Smooth muscle cell (in vitro differentiated cells): ENCODE data around the gene DPM2. TPM values are rescaled to one million over a fixed set of nuclear protein-coding genes. Genes with fewer than 3 reads are reported as not detected.

Source experiments
- DNase-seq: peaks from one replicate; lab custom pipeline; 2025; ENCODE audit not compliant: unreplicated experiment; lab: John Stamatoyannopoulos, UW
- H2AFZ ChIP-seq: fragments of 200-600 bp; sonication (generic); 2 replicates; pipeline ENCODE4 v1.6.0; 2016; ENCODE audit warnings: antibody characterized with exemption, low read depth, mild to moderate bottlenecking
- H3F3A ChIP-seq: fragments of 200-600 bp; sonication (generic); 2 replicates; pipeline ENCODE4 v1.6.0; 2017; ENCODE audit warnings: antibody characterized with exemption, low read depth
- H3K27ac ChIP-seq: fragments of 200-600 bp; sonication (generic); 2 replicates; pipeline ENCODE4 v1.5.1; 2016; ENCODE audit warnings: low read depth, mild to moderate bottlenecking
- H3K27me3 ChIP-seq: fragments of 200-600 bp; sonication (generic); 2 replicates; pipeline ENCODE4 v1.6.1; 2016; ENCODE audit warnings: low read depth, mild to moderate bottlenecking
- H3K36me3 ChIP-seq: fragments of 200-600 bp; sonication (generic); 2 replicates; pipeline ENCODE4 v1.5.1; 2016; ENCODE audit warnings: low read depth
- H3K4me1 ChIP-seq: fragments of 200-600 bp; sonication (generic); 2 replicates; pipeline ENCODE4 v1.5.1; 2016; ENCODE audit warnings: low read depth
- H3K4me2 ChIP-seq: fragments of 200-600 bp; sonication (generic); 2 replicates; pipeline ENCODE4 v1.6.0; 2016; ENCODE audit warnings: mild to moderate bottlenecking
- H3K4me3 ChIP-seq: fragments of 200-600 bp; sonication (generic); 2 replicates; pipeline ENCODE4 v1.5.1; 2016; ENCODE audit warnings: mild to moderate bottlenecking
- H3K79me2 ChIP-seq: fragments of 200-600 bp; sonication (generic); 2 replicates; pipeline ENCODE4 v1.6.0; 2016; ENCODE audit warnings: low read depth, mild to moderate bottlenecking
- H3K9ac ChIP-seq: fragments of 200-600 bp; sonication (generic); 2 replicates; pipeline ENCODE4 v1.6.0; 2016; ENCODE audit warnings: low read depth
- H3K9me3 ChIP-seq: fragments of 200-600 bp; sonication (generic); replicated peaks from 2 replicates; pipeline ENCODE4 v1.5.1; 2016; ENCODE audit warnings: low read depth
- H4K20me1 ChIP-seq: fragments of 200-600 bp; sonication (generic); 2 replicates; pipeline ENCODE4 v1.6.0; 2016; ENCODE audit warnings: low read depth
- WGBS: methylation state at CpG from one replicate; pipeline ENCODE4 v1.1.7; 2016; ENCODE audit warnings: low lambda C conversion rate; 5-methylcytosine and 5-hydroxymethylcytosine counted together
- polyA plus RNA-seq: library from polyadenylated mRNA; unstranded; fragments of >200 nt; fragmentation: Nextera tagmentation; extraction: Ambion mirVana; gene quantifications from 2 replicates; pipeline ENCODE4 v1.2.1, GENCODE V29; 2016
- total RNA-seq: library from RNA; depleted of rRNA; stranded (reverse); fragments of >200 nt; gene quantifications from 2 replicates; pipeline ENCODE4 v1.2.3, GENCODE V29; 2014
- TF ChIP-seq, protein P1 (sequence below): fragments of 200-600 bp; sonication (generic); IDR thresholded peaks from 2 replicates; pipeline ENCODE4 v1.5.1; 2017; ENCODE audit warnings: borderline replicate concordance, mild to moderate bottlenecking, antibody characterized with exemption; ENCODE audit not compliant: insufficient read depth, poor library complexity, severe bottlenecking

DPM2 gene
- total and polyA plus RNA-seq, 2 experiments from 2014 or later = 23.6 to 68.5 TPM

DNA sequence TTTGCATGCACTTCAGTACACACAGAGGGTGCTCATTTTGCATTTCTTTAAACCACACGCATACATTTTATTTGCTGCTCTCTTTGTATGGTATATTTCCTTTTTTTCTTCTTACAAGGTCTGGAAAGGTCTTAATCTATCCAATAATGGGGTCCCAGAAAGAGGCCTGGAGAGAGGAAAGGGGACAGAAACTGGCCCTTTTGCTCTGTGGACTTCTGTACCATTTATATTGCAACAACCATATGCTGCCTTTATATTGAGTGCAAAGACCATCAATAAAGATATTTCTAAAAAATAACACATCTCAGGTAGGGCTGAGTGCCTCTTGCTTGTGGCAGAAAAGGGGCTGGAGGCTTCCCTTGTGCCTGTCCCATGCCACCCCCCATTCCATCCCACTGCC, 15.5 kb upstream of the DPM2 start:
- no peaks in the 10 kb centered on the region for H3K36me3 ChIP-seq
- H3K4me2 ChIP-seq = no peak overlapping the region
- no peak overlapping the region for H3K4me3 ChIP-seq
- TF ChIP-seq, protein P1, sequence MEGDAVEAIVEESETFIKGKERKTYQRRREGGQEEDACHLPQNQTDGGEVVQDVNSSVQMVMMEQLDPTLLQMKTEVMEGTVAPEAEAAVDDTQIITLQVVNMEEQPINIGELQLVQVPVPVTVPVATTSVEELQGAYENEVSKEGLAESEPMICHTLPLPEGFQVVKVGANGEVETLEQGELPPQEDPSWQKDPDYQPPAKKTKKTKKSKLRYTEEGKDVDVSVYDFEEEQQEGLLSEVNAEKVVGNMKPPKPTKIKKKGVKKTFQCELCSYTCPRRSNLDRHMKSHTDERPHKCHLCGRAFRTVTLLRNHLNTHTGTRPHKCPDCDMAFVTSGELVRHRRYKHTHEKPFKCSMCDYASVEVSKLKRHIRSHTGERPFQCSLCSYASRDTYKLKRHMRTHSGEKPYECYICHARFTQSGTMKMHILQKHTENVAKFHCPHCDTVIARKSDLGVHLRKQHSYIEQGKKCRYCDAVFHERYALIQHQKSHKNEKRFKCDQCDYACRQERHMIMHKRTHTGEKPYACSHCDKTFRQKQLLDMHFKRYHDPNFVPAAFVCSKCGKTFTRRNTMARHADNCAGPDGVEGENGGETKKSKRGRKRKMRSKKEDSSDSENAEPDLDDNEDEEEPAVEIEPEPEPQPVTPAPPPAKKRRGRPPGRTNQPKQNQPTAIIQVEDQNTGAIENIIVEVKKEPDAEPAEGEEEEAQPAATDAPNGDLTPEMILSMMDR = no peak
- H4K20me1 ChIP-seq = peaks cover 72% of the 10 kb centered on the region
- H3K27me3 ChIP-seq = no peaks in the 10 kb centered on the region
- DNase-seq = no peak
- no peak overlapping the region for H2AFZ ChIP-seq
- H3K9me3 ChIP-seq = no peaks in the 10 kb centered on the region
- H3K27ac ChIP-seq = no peak overlapping the region
- no peak overlapping the region for H3K9ac ChIP-seq
- H3K4me1 ChIP-seq = no peaks in the 10 kb centered on the region
- H3F3A ChIP-seq = no peaks in the 10 kb centered on the region
- H3K79me2 ChIP-seq = peaks cover 63% of the 10 kb centered on the region
- WGBS = 96% methylated on average over 1 of the region's 1 CpG

DNA sequence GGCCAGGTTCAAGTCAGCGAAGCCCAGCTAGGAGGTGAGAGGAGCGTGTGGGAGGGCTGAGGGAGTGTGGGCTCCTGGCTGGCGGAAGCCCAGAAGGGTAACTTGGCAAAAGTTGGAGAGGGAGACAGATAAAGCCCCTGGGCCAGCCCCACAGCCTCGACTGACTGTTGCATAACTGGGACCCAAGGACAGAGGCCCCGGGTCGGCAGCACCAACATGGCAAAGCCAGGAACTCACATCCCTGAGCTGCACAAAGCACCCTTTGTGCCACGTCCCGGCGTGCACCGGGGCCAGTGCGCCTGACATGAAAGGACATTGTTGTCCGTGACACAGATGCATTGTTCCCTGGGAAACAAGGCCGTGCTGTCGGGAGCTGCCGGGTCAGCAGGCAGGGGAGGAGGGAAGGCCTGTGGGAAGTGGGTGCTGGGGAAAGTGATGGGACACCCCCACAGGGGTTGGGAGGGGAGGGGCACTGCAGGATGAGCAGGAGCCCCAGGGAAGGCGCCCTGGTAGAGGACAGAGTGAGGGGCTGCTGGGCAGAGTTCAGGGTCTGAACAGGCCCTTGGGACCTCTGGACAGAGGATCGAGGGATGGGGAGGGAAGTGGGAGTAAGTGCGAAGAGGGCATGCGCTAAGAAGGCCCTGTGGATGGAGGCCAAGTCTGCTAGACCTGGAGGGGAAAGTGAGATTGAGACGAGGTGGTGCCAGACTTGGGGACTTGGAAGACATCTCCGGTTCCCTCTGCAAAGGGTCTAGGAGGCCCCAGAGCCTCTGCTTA, 13.0 kb upstream of the DPM2 start:
- Histone ChIP-seq H4K20me1 (peaks cover 54% of the 10 kb centered on the region), H3K9me3 (no peaks in the 10 kb centered on the region), H3K36me3 (no peaks in the 10 kb centered on the region), H3K4me3 (no peak overlapping the region), H3F3A (no peaks in the 10 kb centered on the region), H3K9ac (no peak overlapping the region), H3K27ac (no peak overlapping the region), H3K4me1 (no peaks in the 10 kb centered on the region), H2AFZ (no peak overlapping the region), H3K4me2 (no peak overlapping the region), H3K79me2 (peaks cover 38% of the 10 kb centered on the region), H3K27me3 (no peaks in the 10 kb centered on the region)
- no peak for DNase-seq
- TF ChIP-seq, protein P1 = no peak
- WGBS = 96% methylated on average over 19 of the region's 21 CpGs

DNA sequence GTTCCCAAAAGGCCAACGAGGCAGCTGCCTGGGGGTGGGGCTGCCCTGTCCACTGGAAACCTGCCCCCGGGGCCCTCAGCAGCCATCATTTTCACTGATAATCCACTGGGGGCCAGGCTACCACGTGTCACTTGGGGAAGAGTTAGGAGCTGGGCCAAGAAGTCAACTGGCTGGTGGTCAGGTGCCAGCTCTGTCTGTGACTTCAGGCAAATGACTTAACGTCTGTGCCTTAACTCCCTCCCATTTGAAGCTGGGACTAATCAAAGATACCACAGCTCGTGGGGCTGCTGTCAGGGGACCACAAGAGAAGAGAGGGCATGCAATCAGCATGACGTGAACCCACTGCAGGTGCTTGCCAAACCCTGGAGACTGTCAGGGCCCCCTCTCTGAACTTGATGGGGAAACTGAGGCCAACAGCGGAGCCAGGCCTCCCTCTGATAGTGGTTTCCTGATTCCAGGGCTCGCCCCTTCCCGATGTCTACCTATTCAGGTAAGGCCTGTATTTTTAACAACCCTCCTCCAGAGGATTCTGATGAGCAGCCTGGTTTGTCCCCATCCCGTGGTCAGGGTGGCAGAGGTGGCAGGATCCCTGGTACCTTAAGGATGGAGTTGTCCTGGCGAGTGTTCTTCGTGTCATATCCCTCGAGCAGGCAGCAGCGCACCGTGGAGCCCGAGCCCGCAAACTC, 12.3 kb upstream of the DPM2 start:
- Histone ChIP-seq H3K27ac (no peak overlapping the region), H3K4me1 (no peaks in the 10 kb centered on the region), H3K36me3 (no peaks in the 10 kb centered on the region), H3K9ac (no peak overlapping the region), H3K4me2 (no peak overlapping the region), H3K4me3 (no peak overlapping the region), H4K20me1 (peaks cover 47% of the 10 kb centered on the region), H3K9me3 (no peaks in the 10 kb centered on the region), H3F3A (no peaks in the 10 kb centered on the region), H2AFZ (no peak overlapping the region), H3K79me2 (peaks cover 31% of the 10 kb centered on the region), H3K27me3 (no peaks in the 10 kb centered on the region)
- TF ChIP-seq, protein P1 = no peak
- WGBS = 91% methylated on average over 17 of the region's 17 CpGs
- no peak for DNase-seq
